Stimulated activated CD8-positive, alpha-beta memory T cell treated with anti-CD3 and anti-CD28 coated beads, Interleukin-2, amount 100 ng/mL, for 1 hour (primary cell): ENCODE data around the gene STK24.
"Not testable (repeated sequence)": the region's sequence is repeated elsewhere in the genome, so short reads cannot be mapped to it uniquely, and the experiment has no call there.

ENCODE experiments used
- DNase-seq, 2 donors: peaks; one replicate each; pipeline ENCODE4 v3.0.0-alpha.2; 2020; ENCODE audit warnings: low read depth in 2 of 2

STK24 gene

GRCh38 chr13:98436233-98436910 lies 140.5 kb downstream of the STK24 start:
- no peak for DNase-seq

GRCh38 chr13:98435376-98435775 lies 141.5 kb downstream of the STK24 start:
- DNase-seq = no peak

GRCh38 chr13:98434060-98434459 lies 142.8 kb downstream of the STK24 start:
- no peak for DNase-seq

GRCh38 chr13:98433654-98434053 lies 143.3 kb downstream of the STK24 start:
- no peak for DNase-seq

- DNase-seq = no peak
These were observed 144.3 kb downstream of the STK24 start for GRCh38 chr13:98432638-98433037.

GRCh38 chr13:98429977-98430736 lies 146.8 kb downstream of the STK24 start:
- no peak for DNase-seq

- DNase-seq = no peak
These were observed 147.4 kb downstream of the STK24 start for GRCh38 chr13:98429531-98429930.

GRCh38 chr13:98429081-98429480 lies 147.8 kb downstream of the STK24 start:
- DNase-seq = no peak

- DNase-seq = no peak
These were observed 148.5 kb downstream of the STK24 start for GRCh38 chr13:98428256-98428966.

- no peak for DNase-seq
These were observed 149.4 kb downstream of the STK24 start for GRCh38 chr13:98427331-98427995.

- no peak for DNase-seq
These were observed 153.5 kb downstream of the STK24 start for GRCh38 chr13:98423417-98423816.

GRCh38 chr13:98422046-98422445 lies 154.9 kb downstream of the STK24 start:
- DNase-seq = no peak

- DNase-seq = no peak
These were observed 156.2 kb downstream of the STK24 start for GRCh38 chr13:98420554-98421175.

GRCh38 chr13:98419786-98420553 lies 156.9 kb downstream of the STK24 start:
- no peak for DNase-seq

- DNase-seq = no peak
These were observed 160.5 kb downstream of the STK24 start for GRCh38 chr13:98416408-98416807.

- no peak for DNase-seq
These were observed 161.4 kb downstream of the STK24 start for GRCh38 chr13:98415326-98416070.

- no peak for DNase-seq
These were observed 163.1 kb downstream of the STK24 start for GRCh38 chr13:98413796-98414195.

GRCh38 chr13:98413278-98413677 lies 163.6 kb downstream of the STK24 start:
- DNase-seq = not testable (repeated sequence)

- DNase-seq = no peak
These were observed 165.2 kb downstream of the STK24 start for GRCh38 chr13:98411617-98412265.

- no peak for DNase-seq
These were observed 165.9 kb downstream of the STK24 start for GRCh38 chr13:98411013-98411412.
